Tibial artery (tissue), 4 donors: ENCODE data around the gene C1QTNF5.

Source experiments
- DNase-seq, 2 donors: peaks; one replicate each; pipeline ENCODE4 v3.0.0-alpha.2; 2019
- H3K27ac ChIP-seq, 2 donors: fragments of 200-600 bp; sonication (generic) in 1 of 2; 1 replicate in 1 of 2; 2 replicates in 1 of 2; pipeline ENCODE4 v1.5.1; 2018 to 2019; ENCODE audit warnings: mild to moderate bottlenecking in 1 of 2
- H3K27me3 ChIP-seq, 2 donors: fragments of 200-600 bp; sonication (generic) in 1 of 2; one replicate each; pipeline versions ENCODE4 v1.5.1 to v1.6.0; 2016 to 2019
- H3K36me3 ChIP-seq, 3 donors: fragments of 200-600 bp; sonication (generic) in 2 of 3; one replicate each; pipeline ENCODE4 v1.5.1; 2016 to 2019; ENCODE audit warnings: mild to moderate bottlenecking in 2 of 3
- H3K4me1 ChIP-seq, 4 donors: fragments of 200-600 bp; sonication (generic) in 2 of 4; 1 replicate in 3 of 4; 2 replicates in 1 of 4; pipeline ENCODE4 v1.5.1; 2016 to 2019
- H3K4me3 ChIP-seq, 2 donors: fragments of 200-600 bp; sonication (generic) in 1 of 2; 1 replicate in 1 of 2; 2 replicates in 1 of 2; pipeline ENCODE4 v1.5.1; 2018 to 2019; ENCODE audit warnings: mild to moderate bottlenecking in 2 of 2
- H3K9me3 ChIP-seq, 3 donors: fragments of 200-600 bp; sonication (generic) in 1 of 3; one replicate each; pipeline ENCODE4 v1.5.1; 2016 to 2019
- CTCF ChIP-seq, 2 experiments: fragments of 200-600 bp in 1 of 2; fragments of 450-650 bp in 1 of 2; IDR thresholded peaks; one replicate each; pipeline ENCODE4 v1.5.1; 2017 to 2019; ENCODE audit warnings: antibody characterized with exemption in 2 of 2, mild to moderate bottlenecking in 1 of 2, moderate library complexity in 1 of 2
- intact Hi-C: fragments of 100-400 bp; cut with DNase I; formaldehyde crosslinking; loops from one replicate; pipeline ENCODE4 v1.15.0; 2023; ENCODE audit warnings: low total_unique reads

The C1QTNF5 gene

GRCh38 chr11:119320776-119321524 lies 19.7 kb downstream of the C1QTNF5 start:
- intact Hi-C loops, result loop anchor here (10.0 kb wide), 1 partner anchor 216 kb away; the partner anchor contains the start of genes C2CD2L and DPAGT1
- peak; percentile 62 to 92 for DNase-seq
- Histone ChIP-seq H3K36me3 (peaks cover 0 to under 1% (median 0%) of the 10 kb centered on the region in 3 donors), H3K27me3 (no peaks in the 10 kb centered on the region), H3K9me3 (no peaks in the 10 kb centered on the region), H3K4me1 (peaks cover 0 to 61% (median 53%) of the 10 kb centered on the region in 4 donors), H3K27ac (peak overlapping the region; percentile 99), H3K4me3 (peak overlapping the region; percentile 54 to 59)
- no peak for TF ChIP-seq CTCF (IDR thresholded peaks at IDR 0.05)

GRCh38 chr11:119320240-119320775 lies 20.4 kb downstream of the C1QTNF5 start:
- Histone ChIP-seq H3K27me3 (no peaks in the 10 kb centered on the region), H3K36me3 (peaks cover 0 to 6% (median 4%) of the 10 kb centered on the region in 3 donors), H3K9me3 (no peaks in the 10 kb centered on the region), H3K27ac (peak overlapping the region; percentile 99), H3K4me3 (peak overlapping the region; percentile 54 to 59), H3K4me1 (peaks cover 0 to 67% (median 53%) of the 10 kb centered on the region in 4 donors)
- TF ChIP-seq CTCF (IDR thresholded peaks at IDR 0.05), result no peak
- DNase-seq, result peak in 1 of 2 donors; percentile 78
- intact Hi-C loops, result loop anchor here (10.0 kb wide), 1 partner anchor 216 kb away; the partner anchor contains the start of genes C2CD2L and DPAGT1

- H3K4me1 ChIP-seq, result peaks cover 0 to 71% (median 54%) of the 10 kb centered on the region in 4 donors
- no peaks in the 10 kb centered on the region for H3K27me3 ChIP-seq
- intact Hi-C loops, result loop anchor here (10.0 kb wide), 1 partner anchor 215 kb away; the partner anchor contains the start of genes C2CD2L and DPAGT1
These were observed 20.9 kb downstream of the C1QTNF5 start for GRCh38 chr11:119319700-119320239.

GRCh38 chr11:119319136-119319699 lies 21.5 kb downstream of the C1QTNF5 start:
- Histone ChIP-seq H3K36me3 (peaks cover 8 to 17% (median 15%) of the 10 kb centered on the region in 3 donors), H3K4me1 (peaks cover 0 to 77% (median 59%) of the 10 kb centered on the region in 4 donors), H3K9me3 (no peaks in the 10 kb centered on the region), H3K27ac (peak overlapping the region; percentile 99), H3K4me3 (peak overlapping the region; percentile 97 to 99), H3K27me3 (no peaks in the 10 kb centered on the region)
- TF ChIP-seq CTCF (IDR thresholded peaks at IDR 0.05), result no peak
- peak in 1 of 2 donors; percentile 67 for DNase-seq
- intact Hi-C loops, result no loop called here

More at GRCh38 chr11:119319700-119320239, 20.9 kb downstream of the C1QTNF5 start:
- DNase-seq, result peak in 1 of 2 donors; percentile 67
- peaks cover 3 to 12% (median 9%) of the 10 kb centered on the region in 3 donors for H3K36me3 ChIP-seq
- H3K9me3 ChIP-seq, result no peaks in the 10 kb centered on the region
- peak overlapping the region; percentile 99 for H3K27ac ChIP-seq
- peak overlapping the region; percentile 54 to 97 for H3K4me3 ChIP-seq
- no peak for TF ChIP-seq CTCF (IDR thresholded peaks at IDR 0.05)
